SK-N-MC (cell line): ENCODE data around the gene MCC.

ENCODE experiments used
- EZH2 ChIP-seq: fragments of 200-600 bp; sonication (generic); IDR thresholded peaks from one replicate; pipeline ENCODE4 v1.6.1; 2017; ENCODE audit warnings: antibody characterized with exemption
- POLR2AphosphoS5 ChIP-seq: IDR thresholded peaks from 2 replicates; pipeline ENCODE4 v1.6.1; 2012; ENCODE audit warnings: mild to moderate bottlenecking, low read depth, low read length, borderline replicate concordance

DNA sequence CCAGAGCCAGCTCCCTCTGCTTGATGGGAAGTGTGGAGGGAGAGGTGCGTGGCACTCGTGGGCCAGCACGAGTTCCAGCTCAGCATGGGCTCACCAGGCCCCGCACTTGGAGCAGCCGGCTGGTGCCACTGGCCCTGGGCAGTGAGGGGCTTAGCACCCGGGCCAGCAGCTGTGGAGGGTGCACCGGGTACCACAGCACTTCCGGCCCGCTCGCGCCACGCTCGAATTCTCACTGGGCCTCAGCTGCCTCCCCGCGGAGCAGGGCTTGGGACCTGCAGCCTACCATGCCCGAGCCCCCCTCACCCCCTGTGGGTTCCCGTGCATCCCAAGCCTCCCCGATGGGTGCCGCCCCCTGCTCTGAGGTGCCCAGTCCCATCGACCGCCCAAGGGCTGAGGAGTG is 413.2 kb downstream of the MCC start:
- no peak for TF ChIP-seq POLR2AphosphoS5
- no peak for TF ChIP-seq EZH2
